HEK293 (cell line): ENCODE measurements around the gene HDDC2.

Source experiments
- CTCF ChIA-PET: fragments of 350-600 bp; formaldehyde crosslinking; extraction: SDS; loops from one replicate; lab custom pipeline; 2021; ENCODE audit warnings: antibody characterized with exemption; lab: Yijun Ruan, JAX
- POLR2A ChIA-PET: fragments of 300-600 bp; formaldehyde crosslinking; extraction: SDS; loops from one replicate; lab custom pipeline; 2020; ENCODE audit warnings: antibody characterized with exemption, inconsistent platforms; lab: Yijun Ruan, JAX
- H3K27ac ChIP-seq: fragments of 200-500 bp; sonication (Bioruptor generic); 2 replicates; pipeline ENCODE4 v1.5.1; 2014; ENCODE audit warnings: low read depth, low read length, control low read depth, inconsistent platforms; ENCODE audit errors: extremely low read depth
- H3K36me3 ChIP-seq, 2 experiments: fragments of 200-500 bp in 1 of 2; sonication (Bioruptor generic) in 1 of 2; 1 replicate in 1 of 2; 2 replicates in 1 of 2; pipeline ENCODE4 v1.5.1; 2014 to 2017; ENCODE audit warnings: inconsistent platforms in 2 of 2, low read length in 2 of 2; ENCODE audit not compliant: control insufficient read depth in 2 of 2, insufficient read depth in 1 of 2
- H3K4me1 ChIP-seq: fragments of 200-500 bp; sonication (Bioruptor generic); 2 replicates; pipeline ENCODE4 v1.5.1; 2014; ENCODE audit warnings: mild to moderate bottlenecking, low read length, inconsistent platforms; ENCODE audit not compliant: control insufficient read depth, insufficient read depth
- H3K4me3 ChIP-seq: 2 replicates; pipeline ENCODE4 v1.5.1; 2011; ENCODE audit warnings: low read depth, mild to moderate bottlenecking, control low read depth, low read length, moderate library complexity
- H3K9me3 ChIP-seq: fragments of 200-500 bp; sonication (Bioruptor generic); 2 replicates; pipeline ENCODE4 v1.5.1; 2014; ENCODE audit warnings: low read depth, low read length, inconsistent platforms; ENCODE audit not compliant: control insufficient read depth, insufficient read depth
- BCL11A ChIP-seq: fragments of 450-650 bp; formaldehyde crosslinking; IDR thresholded peaks from 2 replicates; pipeline ENCODE4 v1.5.1; 2016; ENCODE audit warnings: low read depth, missing biosample characterization, missing genetic modification characterization
- BCL6B ChIP-seq: fragments of 450-650 bp; formaldehyde crosslinking; IDR thresholded peaks from 2 replicates; pipeline ENCODE4 v1.5.1; 2017; ENCODE audit warnings: missing biosample characterization, missing genetic modification characterization
- ELK4 ChIP-seq: IDR thresholded peaks from 2 replicates; pipeline ENCODE4 v1.6.1; 2011; ENCODE audit warnings: mild to moderate bottlenecking, low read depth, low read length, borderline replicate concordance
- IKZF3 ChIP-seq: fragments of 450-650 bp; IDR thresholded peaks from 2 replicates; pipeline ENCODE4 v1.5.0; 2018; ENCODE audit warnings: missing biosample characterization, mild to moderate bottlenecking, missing genetic modification characterization, moderate library complexity
- PRDM2 ChIP-seq: fragments of 450-650 bp; formaldehyde crosslinking; IDR thresholded peaks from 2 replicates; pipeline ENCODE4 v1.5.1; 2016; ENCODE audit warnings: missing biosample characterization, missing genetic modification characterization, borderline replicate concordance
- PRDM4 ChIP-seq: fragments of 450-650 bp; formaldehyde crosslinking; IDR thresholded peaks from 2 replicates; pipeline ENCODE4 v1.5.1; 2017; ENCODE audit warnings: missing biosample characterization, missing genetic modification characterization
- REPIN1 ChIP-seq: fragments of 450-650 bp; formaldehyde crosslinking; IDR thresholded peaks from 2 replicates; pipeline ENCODE4 v1.5.1; 2017; ENCODE audit warnings: missing biosample characterization, missing genetic modification characterization, low read depth
- SP3 ChIP-seq: fragments of 450-650 bp; formaldehyde crosslinking; IDR thresholded peaks from 2 replicates; pipeline ENCODE4 v1.5.1; 2016; ENCODE audit warnings: missing biosample characterization, missing genetic modification characterization
- ZFP69B ChIP-seq: fragments of 450-650 bp; formaldehyde crosslinking; IDR thresholded peaks from 2 replicates; pipeline ENCODE4 v1.5.1; 2016; ENCODE audit warnings: missing biosample characterization, missing genetic modification characterization
- ZNF10 ChIP-seq: fragments of 450-650 bp; formaldehyde crosslinking; IDR thresholded peaks from 2 replicates; pipeline ENCODE4 v1.5.1; 2017; ENCODE audit warnings: missing biosample characterization, missing genetic modification characterization
- ZNF146 ChIP-seq: fragments of 450-650 bp; formaldehyde crosslinking; IDR thresholded peaks from 2 replicates; pipeline ENCODE4 v1.5.1; 2016; ENCODE audit warnings: missing biosample characterization, missing genetic modification characterization
- ZNF311 ChIP-seq: fragments of 450-650 bp; formaldehyde crosslinking; IDR thresholded peaks from 2 replicates; pipeline ENCODE4 v1.5.1; 2017; ENCODE audit warnings: missing biosample characterization, missing genetic modification characterization, borderline replicate concordance
- ZNF416 ChIP-seq: fragments of 450-650 bp; formaldehyde crosslinking; IDR thresholded peaks from 2 replicates; pipeline ENCODE4 v1.5.1; 2016; ENCODE audit warnings: missing biosample characterization, missing genetic modification characterization
- ZNF48 ChIP-seq: fragments of 450-650 bp; formaldehyde crosslinking; IDR thresholded peaks from 2 replicates; pipeline ENCODE4 v1.5.1; 2016; ENCODE audit warnings: missing biosample characterization, missing genetic modification characterization
- ZNF521 ChIP-seq: fragments of 450-650 bp; formaldehyde crosslinking; IDR thresholded peaks from 2 replicates; pipeline ENCODE4 v1.5.1; 2017; ENCODE audit warnings: missing biosample characterization, mild to moderate bottlenecking, missing genetic modification characterization
- ZNF529 ChIP-seq: fragments of 450-650 bp; formaldehyde crosslinking; IDR thresholded peaks from 2 replicates; pipeline ENCODE4 v1.5.1; 2017; ENCODE audit warnings: missing genetic modification characterization, missing biosample characterization; ENCODE audit not compliant: insufficient replicate concordance
- ZNF658 ChIP-seq: fragments of 450-650 bp; formaldehyde crosslinking; IDR thresholded peaks from 2 replicates; pipeline ENCODE4; 2016; ENCODE audit warnings: missing biosample characterization, missing genetic modification characterization
- ZSCAN18 ChIP-seq: fragments of 450-650 bp; formaldehyde crosslinking; IDR thresholded peaks from 2 replicates; pipeline ENCODE4 v1.5.1; 2016; ENCODE audit warnings: missing biosample characterization, missing genetic modification characterization
- TF ChIP-seq, protein P1 (sequence below): fragments of 450-650 bp; formaldehyde crosslinking; IDR thresholded peaks from 2 replicates; pipeline ENCODE4 v1.5.1; 2016; ENCODE audit warnings: missing biosample characterization, missing genetic modification characterization

The HDDC2 gene

GRCh38 chr6:125245109-125245508 lies 56.7 kb downstream of the HDDC2 start:
- H3K36me3 ChIP-seq, result no peaks in the 10 kb centered on the region
- CTCF ChIA-PET, result interaction anchor here (0.6 to 1.2 kb wide), 4 partner anchors 10 to 356 kb away, joined by 3 to 4 read pairs (median 3); no protein-coding TSS in a partner anchor
- no peak overlapping the region for H3K4me3 ChIP-seq
- H3K9me3 ChIP-seq, result no peaks in the 10 kb centered on the region
- no peak overlapping the region for H3K27ac ChIP-seq
- TF ChIP-seq ZNF529 (tag by site-specific recombination), result no peak
- TF ChIP-seq ZNF521 (tag by site-specific recombination), result no peak
- TF ChIP-seq ZNF48, result no peak
- TF ChIP-seq ZSCAN18, result no peak
- TF ChIP-seq PRDM2 (tag by site-specific recombination), result no peak
- TF ChIP-seq, protein P1, sequence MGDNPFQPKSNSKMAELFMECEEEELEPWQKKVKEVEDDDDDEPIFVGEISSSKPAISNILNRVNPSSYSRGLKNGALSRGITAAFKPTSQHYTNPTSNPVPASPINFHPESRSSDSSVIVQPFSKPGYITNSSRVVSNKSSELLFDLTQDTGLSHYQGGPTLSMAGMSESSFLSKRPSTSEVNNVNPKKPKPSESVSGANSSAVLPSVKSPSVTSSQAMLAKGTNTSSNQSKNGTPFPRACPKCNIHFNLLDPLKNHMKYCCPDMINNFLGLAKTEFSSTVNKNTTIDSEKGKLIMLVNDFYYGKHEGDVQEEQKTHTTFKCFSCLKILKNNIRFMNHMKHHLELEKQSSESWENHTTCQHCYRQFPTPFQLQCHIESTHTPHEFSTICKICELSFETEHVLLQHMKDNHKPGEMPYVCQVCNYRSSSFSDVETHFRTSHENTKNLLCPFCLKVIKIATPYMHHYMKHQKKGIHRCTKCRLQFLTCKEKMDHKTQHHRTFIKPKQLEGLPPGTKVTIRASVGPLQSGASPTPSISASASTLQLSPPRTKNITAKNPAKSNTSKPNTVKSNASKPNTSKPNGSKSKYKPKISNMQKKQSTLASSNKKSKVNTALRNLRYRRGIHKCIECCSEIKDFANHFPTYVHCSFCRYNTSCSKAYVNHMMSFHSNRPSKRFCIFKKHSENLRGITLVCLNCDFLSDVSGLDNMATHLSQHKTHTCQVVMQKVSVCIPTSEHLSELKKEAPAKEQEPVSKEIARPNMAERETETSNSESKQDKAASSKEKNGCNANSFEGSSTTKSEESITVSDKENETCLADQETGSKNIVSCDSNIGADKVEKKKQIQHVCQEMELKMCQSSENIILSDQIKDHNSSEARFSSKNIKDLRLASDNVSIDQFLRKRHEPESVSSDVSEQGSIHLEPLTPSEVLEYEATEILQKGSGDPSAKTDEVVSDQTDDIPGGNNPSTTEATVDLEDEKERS (tag by site-specific recombination), result no peak
- no peak for TF ChIP-seq ELK4
- TF ChIP-seq ZNF146 (tag by site-specific recombination), result no peak
- peaks cover 5% of the 10 kb centered on the region; the same call in 1 of the 2 replicates for H3K4me1 ChIP-seq
- POLR2A ChIA-PET, result interaction anchor here (1.0 kb wide), 1 partner anchor 82 kb away, joined by 4 read pairs; no protein-coding TSS in a partner anchor

DNA sequence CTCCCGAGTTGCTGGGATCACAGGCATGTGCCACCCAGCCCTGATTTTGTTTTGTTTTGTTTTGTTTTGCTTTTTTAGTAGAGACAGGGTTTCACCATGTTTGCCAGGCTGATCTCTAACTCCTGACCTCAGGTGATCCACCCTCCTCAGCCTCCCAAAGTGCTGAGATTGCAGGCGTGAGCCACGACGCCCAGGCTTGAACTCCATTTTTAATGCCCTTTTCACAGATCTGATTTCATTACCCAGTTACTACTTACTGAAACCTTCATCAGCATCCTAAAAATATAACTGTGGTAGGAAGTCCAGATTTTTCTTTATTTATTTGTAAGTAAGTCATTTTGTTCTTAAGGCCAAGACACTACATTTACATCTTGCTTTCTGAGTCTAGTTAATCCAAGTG lies 64.0 kb downstream of the HDDC2 start:
- ChIA-PET CTCF (no interaction called here), POLR2A (no interaction called here)
- Histone ChIP-seq H3K27ac (no peak overlapping the region), H3K9me3 (no peaks in the 10 kb centered on the region), H3K4me3 (no peak overlapping the region), H3K36me3 (no peaks in the 10 kb centered on the region), H3K4me1 (no peaks in the 10 kb centered on the region)
- no peak for TF ChIP-seq ZFP69B (tag by site-specific recombination)
- TF ChIP-seq SP3, result no peak
- TF ChIP-seq ZNF10 (tag by site-specific recombination), result no peak
- TF ChIP-seq IKZF3 (tag by site-specific recombination), result no peak
- TF ChIP-seq ZNF658 (tag by site-specific recombination), result no peak
- TF ChIP-seq PRDM4 (tag by site-specific recombination), result no peak
- TF ChIP-seq ZNF311 (tag by site-specific recombination), result no peak
- TF ChIP-seq BCL6B (tag by site-specific recombination), result no peak
- TF ChIP-seq REPIN1 (tag by site-specific recombination), result no peak
- no peak for TF ChIP-seq BCL11A (tag by site-specific recombination)
- TF ChIP-seq ZNF416, result no peak
